NB4 (cell line): ENCODE data around the gene CCN2.

Experiments
- DNase-seq: peaks from one replicate; pipeline ENCODE4 v3.0.0; 2010; ENCODE audit warnings: low read depth
- H3K4me3 ChIP-seq: one replicate; pipeline ENCODE4 v1.5.1; 2011; ENCODE audit warnings: mild to moderate bottlenecking, low read depth, low read length, moderate library complexity
- CTCF ChIP-seq: IDR thresholded peaks from one replicate; pipeline ENCODE4 v1.5.1; 2012; ENCODE audit warnings: low read depth, low read length
- MAX ChIP-seq: IDR thresholded peaks from 2 replicates; pipeline ENCODE4 v1.6.1; 2011; ENCODE audit warnings: low read depth, low read length
- MYC ChIP-seq: IDR thresholded peaks from 2 replicates; pipeline ENCODE4 v1.6.1; 2011; ENCODE audit warnings: low read depth, low read length
- POLR2A ChIP-seq: IDR thresholded peaks from 2 replicates; pipeline ENCODE4 v1.6.1; 2011; ENCODE audit warnings: mild to moderate bottlenecking; ENCODE audit not compliant: insufficient read length; ENCODE audit errors: extremely low read depth

The CCN2 gene

GRCh38 chr6:131997429-131998153 is 46.4 kb upstream of the CCN2 start:
- no peak for DNase-seq
- no peak overlapping the region for H3K4me3 ChIP-seq

GRCh38 chr6:131995917-131996316 is 44.7 kb upstream of the CCN2 start:
- H3K4me3 ChIP-seq, result no peak overlapping the region
- TF ChIP-seq MAX (no peak), CTCF (no peak), POLR2A (no peak), MYC (no peak)
- no peak for DNase-seq

More at GRCh38 chr6:131997429-131998153, 46.4 kb upstream of the CCN2 start:
- TF ChIP-seq POLR2A (no peak), CTCF (no peak), MAX (no peak), MYC (no peak)

- TF ChIP-seq CTCF (no peak), MYC (no peak), MAX (no peak), POLR2A (no peak)
- DNase-seq, result no peak
- no peak overlapping the region for H3K4me3 ChIP-seq
These were observed 41.4 kb upstream of the CCN2 start for GRCh38 chr6:131992557-131992956.

- no peak for TF ChIP-seq MYC
- TF ChIP-seq CTCF, result no peak
- TF ChIP-seq POLR2A, result no peak
- no peak for TF ChIP-seq MAX
- no peak for DNase-seq
- no peak overlapping the region for H3K4me3 ChIP-seq
These were observed 37.9 kb upstream of the CCN2 start for GRCh38 chr6:131989036-131989435.

- DNase-seq, result no peak
- no peak overlapping the region for H3K4me3 ChIP-seq
- TF ChIP-seq MAX (no peak), CTCF (no peak), POLR2A (no peak), MYC (no peak)
These were observed 31.6 kb upstream of the CCN2 start for GRCh38 chr6:131982740-131983259.
